Calu3 (cell line): ENCODE results near the gene MYO3B. TPM values are rescaled to one million over a fixed set of nuclear protein-coding genes. Genes with fewer than 3 reads are reported as not detected.

Source experiments
- BruUV-seq: library from RNA; stranded (reverse); fragments of 400-500 nt; replicated peaks from 2 replicates; lab custom pipeline; 2021; lab: Mats Ljungman, UMichigan
- CTCF ChIA-PET: fragments of 300-600 bp; sonication (Branson Sonifier 250); formaldehyde crosslinking; loops from one replicate; lab custom pipeline; 2022; ENCODE audit warnings: antibody characterized with exemption; lab: Charles Lee
- DNase-seq: peaks from one replicate; pipeline ENCODE4 v3.0.0; 2022
- H3K27ac Mint-ChIP-seq: one replicate; pipeline ENCODE4 v1.8.0; 2022; ENCODE audit warnings: mixed read lengths; ENCODE audit not compliant: unreplicated experiment
- H3K27me3 Mint-ChIP-seq: one replicate; pipeline ENCODE4 v1.8.0; 2022; ENCODE audit warnings: mixed read lengths; ENCODE audit not compliant: unreplicated experiment
- H3K36me3 Mint-ChIP-seq: one replicate; pipeline ENCODE4 v1.8.0; 2022; ENCODE audit warnings: mild to moderate bottlenecking, moderate library complexity, mixed read lengths; ENCODE audit not compliant: insufficient read depth, unreplicated experiment
- H3K4me1 Mint-ChIP-seq: one replicate; pipeline ENCODE4 v1.8.0; 2022; ENCODE audit warnings: mild to moderate bottlenecking, low read depth, mixed read lengths; ENCODE audit not compliant: unreplicated experiment
- H3K4me3 Mint-ChIP-seq: one replicate; pipeline ENCODE4 v1.8.0; 2022; ENCODE audit warnings: mild to moderate bottlenecking, low read depth, moderate library complexity, mixed read lengths; ENCODE audit not compliant: unreplicated experiment
- H3K9me3 Mint-ChIP-seq: one replicate; pipeline ENCODE4 v1.8.0; 2022; ENCODE audit warnings: low read depth, mixed read lengths; ENCODE audit not compliant: unreplicated experiment
- intact Hi-C: fragments of 100-400 bp; cut with micrococcal nuclease; formaldehyde crosslinking; loops from one replicate; pipeline ENCODE4 v1.10.0; 2022; ENCODE audit not compliant: unreplicated experiment
- total RNA-seq: library from RNA; stranded (reverse); gene quantifications from 2 replicates; pipeline ENCODE4 v1.2.3, GENCODE V29; 2022
- TF ChIP-seq, protein P1 (sequence below): fragments of 200-600 bp; IDR thresholded peaks from one replicate; pipeline ENCODE4 v1.8.0; 2022; ENCODE audit warnings: antibody characterized with exemption; ENCODE audit not compliant: unreplicated experiment

The MYO3B gene
- total RNA-seq, 1 experiment from 2014 or later = 5.0 TPM

DNA sequence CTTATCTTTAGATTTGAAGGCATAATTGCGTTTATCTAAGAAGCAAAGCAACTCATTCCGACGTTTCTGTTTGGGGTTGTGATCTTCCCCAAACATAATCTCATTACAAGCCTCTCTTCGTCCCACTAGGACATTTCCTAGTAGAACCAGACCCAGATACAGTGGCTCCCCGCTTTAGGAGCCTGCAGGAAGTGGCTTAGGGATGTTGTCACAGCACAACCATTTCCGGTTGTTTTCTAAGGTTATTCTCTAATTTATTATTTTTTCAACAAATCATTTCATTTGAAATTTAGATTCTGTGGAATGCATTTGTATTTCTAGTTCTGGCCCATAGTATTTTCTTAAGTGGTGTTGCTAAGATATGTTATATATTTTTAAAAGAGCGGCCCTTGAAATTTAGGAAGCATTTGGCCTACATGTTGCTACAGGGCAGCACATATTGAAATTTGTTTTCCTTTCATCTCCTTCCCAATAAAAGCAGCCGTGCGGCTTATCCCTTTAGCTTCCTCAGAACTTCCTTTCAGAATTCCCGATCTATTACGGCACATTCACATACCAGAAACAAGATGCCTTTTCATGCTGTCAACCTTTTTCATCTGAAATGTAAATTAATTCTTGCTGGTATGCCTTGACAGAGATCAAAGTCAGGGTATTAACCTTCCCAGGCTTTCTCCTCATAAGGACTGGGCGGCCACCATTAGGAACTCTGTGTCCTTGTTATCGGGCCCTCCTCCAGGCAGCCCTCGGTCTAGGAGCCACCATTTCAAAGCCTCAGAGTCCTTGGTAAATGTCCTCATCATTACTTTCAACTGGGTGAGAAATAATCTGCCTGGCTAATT, 326.2 kb downstream of the MYO3B start:
- intact Hi-C loops = no loop called here
- CTCF ChIA-PET = no interaction called here
- H3K27me3 Mint-ChIP-seq = no peaks in the 10 kb centered on the region
- no TSS peak for BruUV-seq
- TF ChIP-seq, protein P1, sequence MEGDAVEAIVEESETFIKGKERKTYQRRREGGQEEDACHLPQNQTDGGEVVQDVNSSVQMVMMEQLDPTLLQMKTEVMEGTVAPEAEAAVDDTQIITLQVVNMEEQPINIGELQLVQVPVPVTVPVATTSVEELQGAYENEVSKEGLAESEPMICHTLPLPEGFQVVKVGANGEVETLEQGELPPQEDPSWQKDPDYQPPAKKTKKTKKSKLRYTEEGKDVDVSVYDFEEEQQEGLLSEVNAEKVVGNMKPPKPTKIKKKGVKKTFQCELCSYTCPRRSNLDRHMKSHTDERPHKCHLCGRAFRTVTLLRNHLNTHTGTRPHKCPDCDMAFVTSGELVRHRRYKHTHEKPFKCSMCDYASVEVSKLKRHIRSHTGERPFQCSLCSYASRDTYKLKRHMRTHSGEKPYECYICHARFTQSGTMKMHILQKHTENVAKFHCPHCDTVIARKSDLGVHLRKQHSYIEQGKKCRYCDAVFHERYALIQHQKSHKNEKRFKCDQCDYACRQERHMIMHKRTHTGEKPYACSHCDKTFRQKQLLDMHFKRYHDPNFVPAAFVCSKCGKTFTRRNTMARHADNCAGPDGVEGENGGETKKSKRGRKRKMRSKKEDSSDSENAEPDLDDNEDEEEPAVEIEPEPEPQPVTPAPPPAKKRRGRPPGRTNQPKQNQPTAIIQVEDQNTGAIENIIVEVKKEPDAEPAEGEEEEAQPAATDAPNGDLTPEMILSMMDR = no peak
- DNase-seq = no peak
- no peaks in the 10 kb centered on the region for H3K4me1 Mint-ChIP-seq
- no peaks in the 10 kb centered on the region for H3K9me3 Mint-ChIP-seq
- H3K36me3 Mint-ChIP-seq = no peaks in the 10 kb centered on the region
- no peak overlapping the region for H3K4me3 Mint-ChIP-seq
- H3K27ac Mint-ChIP-seq = no peak overlapping the region

DNA sequence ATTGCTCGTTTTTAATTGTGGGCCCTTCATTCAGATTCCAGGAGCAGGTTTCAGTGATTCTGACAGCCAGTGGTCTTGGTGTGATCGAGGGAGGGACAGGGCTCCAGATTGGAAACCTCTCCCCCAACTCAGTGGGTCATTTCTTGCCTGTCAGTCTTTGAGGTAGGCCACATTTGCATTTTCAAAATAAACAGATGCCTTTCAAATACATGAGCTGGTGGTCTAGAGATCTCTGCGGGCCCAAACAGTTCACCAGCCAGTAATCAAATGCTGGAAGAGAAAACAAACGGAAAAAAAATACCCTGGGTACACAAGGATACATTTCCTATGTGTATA, 326.8 kb downstream of the MYO3B start:
- Mint-ChIP-seq H3K36me3 (no peaks in the 10 kb centered on the region), H3K4me1 (no peaks in the 10 kb centered on the region), H3K27me3 (no peaks in the 10 kb centered on the region), H3K9me3 (no peaks in the 10 kb centered on the region), H3K4me3 (no peak overlapping the region), H3K27ac (no peak overlapping the region)
- intact Hi-C loops = no loop called here
- BruUV-seq = no TSS peak
- DNase-seq = no peak
- TF ChIP-seq, protein P1 = no peak
- CTCF ChIA-PET = no interaction called here

DNA sequence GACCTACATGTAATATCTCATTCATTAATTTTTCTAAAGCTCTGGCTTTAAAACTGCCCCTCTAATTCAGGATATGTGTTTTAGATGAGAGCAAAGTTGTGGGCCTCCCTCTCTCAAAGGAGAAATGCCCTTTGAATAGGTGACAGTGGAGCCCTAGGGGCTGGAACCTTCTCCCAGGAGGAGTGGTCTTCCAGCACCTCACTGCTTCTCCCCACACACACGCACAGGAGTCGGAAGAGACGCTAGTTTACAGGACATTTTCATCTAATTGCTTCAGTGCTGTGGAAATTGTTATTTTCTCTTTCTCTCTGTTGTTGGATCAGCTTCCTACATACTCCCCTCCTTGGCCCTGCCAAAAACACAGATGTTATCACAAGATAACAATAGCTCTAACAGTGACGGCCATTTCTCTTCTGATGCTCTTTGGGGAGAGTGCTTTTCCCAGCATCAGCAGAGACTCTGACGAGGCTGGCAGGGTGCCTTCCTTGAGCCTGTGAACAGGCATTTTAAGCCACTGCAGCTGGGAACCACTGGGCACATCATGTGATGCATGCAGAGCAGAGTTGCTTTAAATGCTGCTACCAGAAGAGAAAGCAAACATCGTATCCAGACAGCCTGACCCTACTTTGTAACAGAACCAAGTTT, 327.8 kb downstream of the MYO3B start:
- Mint-ChIP-seq H3K27ac (no peak overlapping the region), H3K27me3 (no peaks in the 10 kb centered on the region), H3K4me1 (no peaks in the 10 kb centered on the region), H3K36me3 (no peaks in the 10 kb centered on the region), H3K9me3 (no peaks in the 10 kb centered on the region), H3K4me3 (no peak overlapping the region)
- intact Hi-C loops = no loop called here
- DNase-seq = no peak
- CTCF ChIA-PET = no interaction called here
- BruUV-seq = no TSS peak
- TF ChIP-seq, protein P1 = no peak

DNA sequence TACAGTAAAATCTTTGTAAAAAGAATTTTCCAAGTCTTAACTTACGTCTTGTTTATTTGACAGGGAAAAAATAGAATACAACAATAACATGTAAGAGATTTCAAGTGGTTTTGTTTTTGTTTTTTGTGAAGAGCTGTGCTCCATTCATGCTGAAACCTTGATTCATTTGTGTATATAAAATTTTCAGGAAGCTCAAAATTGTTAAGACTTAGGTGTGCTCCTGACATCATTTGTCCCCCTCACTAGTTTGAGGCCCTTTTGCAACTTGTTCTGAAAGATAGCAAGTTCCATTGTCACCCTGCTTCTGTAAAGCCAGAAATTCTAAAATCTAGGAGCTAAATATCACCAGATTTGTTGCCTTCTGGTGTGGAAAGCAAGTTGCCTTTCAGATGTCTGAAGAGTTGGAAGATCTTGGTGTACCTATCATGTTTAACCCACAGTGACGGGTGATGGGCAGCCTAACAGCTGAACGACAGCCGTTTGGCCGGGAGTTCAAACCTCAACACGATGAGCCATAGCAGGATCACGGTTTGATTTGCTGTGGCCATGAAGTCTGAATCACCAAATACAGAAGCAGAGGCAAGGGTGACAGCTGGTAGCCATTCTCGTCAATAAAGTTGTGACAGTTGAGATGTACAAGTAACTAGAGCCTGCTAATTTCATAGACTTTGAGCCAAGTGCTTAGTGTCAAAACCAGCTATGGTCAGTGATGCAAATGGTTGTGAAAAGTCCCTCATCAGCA, 331.7 kb downstream of the MYO3B start:
- TF ChIP-seq, protein P1 = no peak
- CTCF ChIA-PET = interaction anchor here (0.5 kb wide), 1 partner anchor 394 kb away, joined by 5 read pairs; no protein-coding TSS in a partner anchor
- no peak overlapping the region for H3K27ac Mint-ChIP-seq
- H3K4me1 Mint-ChIP-seq = no peaks in the 10 kb centered on the region
- intact Hi-C loops = no loop called here
- no peak overlapping the region for H3K4me3 Mint-ChIP-seq
- H3K27me3 Mint-ChIP-seq = no peaks in the 10 kb centered on the region
- H3K9me3 Mint-ChIP-seq = no peaks in the 10 kb centered on the region
- no peak for DNase-seq
- no TSS peak for BruUV-seq
- no peaks in the 10 kb centered on the region for H3K36me3 Mint-ChIP-seq
